VCaP (cell line): ENCODE results near the gene CCK.
A peak's percentile ranks its signal among the peaks of the same experiment; 100 is the strongest.

Experiments
- H3K27ac ChIP-seq: fragments of 450-650 bp; 2 replicates; pipeline ENCODE4 v1.5.1; 2017
- CTCF ChIP-seq: fragments of 450-650 bp; conservative IDR thresholded peaks from 2 replicates; pipeline ENCODE4 v1.5.1; 2017; ENCODE audit warnings: mild to moderate bottlenecking, moderate library complexity

The CCK gene

GRCh38 chr3:42230860-42231259 lies 35.1 kb downstream of the CCK start:
- TF ChIP-seq CTCF: no peak
- H3K27ac ChIP-seq: peak overlapping the region; percentile 52

GRCh38 chr3:42229942-42230688 lies 35.9 kb downstream of the CCK start:
- peak; percentile 78 for TF ChIP-seq CTCF
- peak overlapping the region; percentile 52 for H3K27ac ChIP-seq

- no peak for TF ChIP-seq CTCF
- H3K27ac ChIP-seq: peak overlapping the region; percentile 52
Measured at GRCh38 chr3:42229266-42229941, 36.6 kb downstream of the CCK start.

- no peak overlapping the region for H3K27ac ChIP-seq
- peak; percentile 67 for TF ChIP-seq CTCF
Measured at GRCh38 chr3:42228796-42229195, 37.2 kb downstream of the CCK start.

- H3K27ac ChIP-seq: no peak overlapping the region
- no peak for TF ChIP-seq CTCF
Measured at GRCh38 chr3:42226470-42227425, 39.2 kb downstream of the CCK start.

GRCh38 chr3:42225486-42226363 lies 40.3 kb downstream of the CCK start:
- no peak for TF ChIP-seq CTCF
- peak overlapping the region; percentile 64 for H3K27ac ChIP-seq
